Measurements from ENCODE around the gene OVOL1. TPM values are rescaled to one million over a fixed set of nuclear protein-coding genes. Genes with fewer than 3 reads are reported as not detected.

The OVOL1 gene
- total RNA-seq, 1 donor = not detected

GRCh38 chr11:65777241-65777640, 9.6 kb upstream of the OVOL1 start:
- DNase-seq (ENCODE audit: low read depth) = no peak
- H3K4me3 ChIP-seq (ENCODE audit: low read depth, low read length) = no peak overlapping the region

GRCh38 chr11:65777821-65778361, 9.0 kb upstream of the OVOL1 start:
- no peak for DNase-seq (ENCODE audit: low read depth)
- no peak overlapping the region for H3K4me3 ChIP-seq (ENCODE audit: low read depth, low read length)

More at GRCh38 chr11:65777241-65777640, 9.6 kb upstream of the OVOL1 start:
- TF ChIP-seq CTCF (IDR thresholded peaks at IDR 0.05; ENCODE audit: insufficient read depth, low read depth, low read length) = no peak

GRCh38 chr11:65778431-65778900, 8.4 kb upstream of the OVOL1 start:
- DNase-seq (ENCODE audit: low read depth) = no peak

More at GRCh38 chr11:65777821-65778361, 9.0 kb upstream of the OVOL1 start:
- TF ChIP-seq CTCF (IDR thresholded peaks at IDR 0.05; ENCODE audit: insufficient read depth, low read depth, low read length) = no peak

GRCh38 chr11:65778901-65779668, 7.8 kb upstream of the OVOL1 start:
- peak overlapping the region; percentile 71 for H3K4me3 ChIP-seq (ENCODE audit: low read depth, low read length)
- no peak for DNase-seq (ENCODE audit: low read depth)
- no peak for TF ChIP-seq CTCF (IDR thresholded peaks at IDR 0.05; ENCODE audit: insufficient read depth, low read depth, low read length)

More at GRCh38 chr11:65778431-65778900, 8.4 kb upstream of the OVOL1 start:
- no peak for TF ChIP-seq CTCF (IDR thresholded peaks at IDR 0.05; ENCODE audit: insufficient read depth, low read depth, low read length)
- H3K4me3 ChIP-seq (ENCODE audit: low read depth, low read length) = no peak overlapping the region

GRCh38 chr11:65779669-65779918, 7.3 kb upstream of the OVOL1 start:
- H3K4me3 ChIP-seq (ENCODE audit: low read depth, low read length) = peak overlapping the region; percentile 71
- TF ChIP-seq CTCF (IDR thresholded peaks at IDR 0.05; ENCODE audit: insufficient read depth, low read depth, low read length) = no peak
- DNase-seq (ENCODE audit: low read depth) = no peak

GRCh38 chr11:65779919-65780769, 6.7 kb upstream of the OVOL1 start:
- peak; percentile 92 for TF ChIP-seq CTCF (IDR thresholded peaks at IDR 0.05; ENCODE audit: insufficient read depth, low read depth, low read length)
- H3K4me3 ChIP-seq (ENCODE audit: low read depth, low read length) = peak overlapping the region; percentile 71
- peak; percentile 77 for DNase-seq (ENCODE audit: low read depth)

Measured in fibroblast of villous mesenchyme (primary cell).